ENCODE measurements around the gene SV2A.

The SV2A gene

GRCh38 chr1:149914545-149914944 is 3.1 kb downstream of the SV2A start:
- no peak for TF ChIP-seq CTCF (IDR thresholded peaks at IDR 0.05; ENCODE audit: control extremely low read depth, extremely low read depth, low read depth, missing control alignments)
- no peak for DNase-seq (ENCODE audit: extremely low spot score)
- ChIA-PET POLR2A (no interaction called here), CTCF (interaction anchor here (1.7 to 2.0 kb wide), 2 partner anchors 13 to 33 kb away, joined by 4 to 5 read pairs; no protein-coding TSS in a partner anchor)

- POLR2A ChIA-PET: interaction anchor here (2.9 kb wide), 1 partner anchor 19 kb away, joined by 11 read pairs; a partner anchor contains a TSS
- no peak for TF ChIP-seq CTCF (IDR thresholded peaks at IDR 0.05; ENCODE audit: control extremely low read depth, extremely low read depth, low read depth, missing control alignments)
- no peak for DNase-seq (ENCODE audit: extremely low spot score)
- CTCF ChIA-PET: interaction anchor here (1.6 to 2.0 kb wide), 2 partner anchors 9 to 55 kb away, joined by 4 to 5 read pairs; no protein-coding TSS in a partner anchor
Measured at GRCh38 chr1:149906570-149907075, 11.0 kb downstream of the SV2A start.

GRCh38 chr1:149903836-149904491 is 13.7 kb downstream of the SV2A start:
- no peak for DNase-seq (ENCODE audit: extremely low spot score)
- ChIA-PET CTCF (interaction anchor here (1.2 to 1.4 kb wide), 2 partner anchors 10 to 126 kb away, joined by 3 read pairs; no protein-coding TSS in a partner anchor), POLR2A (no interaction called here)
- TF ChIP-seq CTCF (IDR thresholded peaks at IDR 0.05; ENCODE audit: control extremely low read depth, extremely low read depth, low read depth, missing control alignments): no peak

- no peak for TF ChIP-seq CTCF (IDR thresholded peaks at IDR 0.05; ENCODE audit: control extremely low read depth, extremely low read depth, low read depth, missing control alignments)
- CTCF ChIA-PET: interaction anchor here (1.3 to 1.4 kb wide), 2 partner anchors 11 to 12 kb away, joined by 3 to 4 read pairs; a partner anchor contains a TSS
- peak; percentile 96 for DNase-seq (ENCODE audit: extremely low spot score)
- POLR2A ChIA-PET: interaction anchor here (0.7 to 1.5 kb wide), 2 partner anchors 12 to 13 kb away, joined by 3 to 5 read pairs; a partner anchor contains a TSS
Measured at GRCh38 chr1:149899460-149900284, 18.0 kb downstream of the SV2A start, which contains the start of gene BOLA1. Gene BOLA1 (plus strand): TSS chr1:149899568. CDS start chr1:149900060, 492 bp downstream.

GRCh38 chr1:149896575-149896974 is 21.1 kb downstream of the SV2A start:
- CTCF ChIA-PET: interaction anchor here (0.7 kb wide), 1 partner anchor 9 kb away, joined by 3 read pairs; a partner anchor contains a TSS
- TF ChIP-seq CTCF (IDR thresholded peaks at IDR 0.05; ENCODE audit: control extremely low read depth, extremely low read depth, low read depth, missing control alignments): no peak
- POLR2A ChIA-PET: no interaction called here
- DNase-seq (ENCODE audit: extremely low spot score): no peak

- ChIA-PET POLR2A (interaction anchor here (0.6 to 3.3 kb wide), 4 partner anchors 13 to 1575 kb away, joined by 6 to 28 read pairs (median 6); no protein-coding TSS in a partner anchor), CTCF (interaction anchor here (0.7 to 3.7 kb wide), 12 partner anchors 11 to 342 kb away, joined by 3 to 18 read pairs (median 4); partner anchors contain the start of gene BOLA1)
- DNase-seq (ENCODE audit: extremely low spot score): no peak
- no peak for TF ChIP-seq CTCF (IDR thresholded peaks at IDR 0.05; ENCODE audit: control extremely low read depth, extremely low read depth, low read depth, missing control alignments)
Measured at GRCh38 chr1:149888999-149889289, 28.7 kb downstream of the SV2A start.

Data from GM10248 (cell line).